GM12873 (cell line): ENCODE measurements around the gene AP1S1.

Experiments
- CTCF ChIP-seq: IDR thresholded peaks from 2 replicates; pipeline ENCODE4 v1.5.1; 2012; ENCODE audit warnings: low read depth, mild to moderate bottlenecking, moderate library complexity, low read length, control low read depth; ENCODE audit not compliant: insufficient read depth; ENCODE audit errors: missing control alignments

The AP1S1 gene

GRCh38 chr7:101207459-101207858 is 53.2 kb downstream of the AP1S1 start:
- TF ChIP-seq CTCF = no peak

GRCh38 chr7:101208794-101209193 is 54.5 kb downstream of the AP1S1 start:
- TF ChIP-seq CTCF = no peak

GRCh38 chr7:101210143-101210542 is 55.9 kb downstream of the AP1S1 start:
- no peak for TF ChIP-seq CTCF
